Measurements from ENCODE around the gene SLAIN1.

The SLAIN1 gene

GRCh38 chr13:77720988-77721387 is 23.5 kb downstream of the SLAIN1 start:
- Mint-ChIP-seq H3K4me1 (ENCODE audit: low read depth in 2 of 2) (peaks cover 17 to 41% of the 10 kb centered on the region in 2 donors), H3K4me3 (no peak overlapping the region), H3K9me3 (no peaks in the 10 kb centered on the region), H3K27me3 (no peaks in the 10 kb centered on the region), H3K27ac (peak overlapping the region in 1 of 2 donors; percentile 8), H3K36me3 (ENCODE audit: insufficient read depth) (peaks cover 8% of the 10 kb centered on the region)
- ATAC-seq (replicated peaks): no peak
- no peak for DNase-seq

- DNase-seq (peak in 2 of 3 experiments; percentile 11 to 14), ATAC-seq (replicated peaks) (peak; percentile 96)
- H3K27ac Mint-ChIP-seq: peak overlapping the region; percentile 63 to 73
- H3K9me3 Mint-ChIP-seq: no peaks in the 10 kb centered on the region
- H3K4me1 Mint-ChIP-seq (ENCODE audit: low read depth in 2 of 2): peaks cover 16 to 35% of the 10 kb centered on the region in 2 donors
- peaks cover 8% of the 10 kb centered on the region for H3K36me3 Mint-ChIP-seq (ENCODE audit: insufficient read depth)
- H3K27me3 Mint-ChIP-seq: no peaks in the 10 kb centered on the region
- peak overlapping the region in 1 of 2 donors; percentile 4 for H3K4me3 Mint-ChIP-seq
These were observed 26.6 kb downstream of the SLAIN1 start for GRCh38 chr13:77724092-77724491.

GRCh38 chr13:77725071-77725470 is 27.6 kb downstream of the SLAIN1 start:
- no peak for ATAC-seq (replicated peaks)
- Mint-ChIP-seq H3K36me3 (ENCODE audit: insufficient read depth) (peaks cover 11% of the 10 kb centered on the region), H3K27me3 (no peaks in the 10 kb centered on the region), H3K9me3 (no peaks in the 10 kb centered on the region), H3K27ac (peak overlapping the region in 1 of 2 donors; percentile 73), H3K4me1 (ENCODE audit: low read depth in 2 of 2) (peaks cover 26 to 41% of the 10 kb centered on the region in 2 donors), H3K4me3 (no peak overlapping the region)
- DNase-seq: no peak

- Mint-ChIP-seq H3K36me3 (ENCODE audit: insufficient read depth) (peaks cover 11% of the 10 kb centered on the region), H3K27ac (peak overlapping the region in 1 of 2 donors; percentile 85), H3K4me1 (ENCODE audit: low read depth in 2 of 2) (peaks cover 25 to 35% of the 10 kb centered on the region in 2 donors), H3K4me3 (peak overlapping the region in 1 of 2 donors; percentile 67), H3K27me3 (no peaks in the 10 kb centered on the region), H3K9me3 (no peaks in the 10 kb centered on the region)
- DNase-seq: no peak
- no peak for ATAC-seq (replicated peaks)
These were observed 31.0 kb downstream of the SLAIN1 start for GRCh38 chr13:77728265-77729125.

GRCh38 chr13:77729502-77730221 is 32.2 kb downstream of the SLAIN1 start:
- no peaks in the 10 kb centered on the region for H3K9me3 Mint-ChIP-seq
- peak overlapping the region; percentile 67 to 68 for H3K4me3 Mint-ChIP-seq
- peaks cover 18 to 25% of the 10 kb centered on the region in 2 donors for H3K4me1 Mint-ChIP-seq (ENCODE audit: low read depth in 2 of 2)
- no peaks in the 10 kb centered on the region for H3K27me3 Mint-ChIP-seq
- peak overlapping the region; percentile 35 to 85 for H3K27ac Mint-ChIP-seq
- H3K36me3 Mint-ChIP-seq (ENCODE audit: insufficient read depth): peaks cover 3% of the 10 kb centered on the region
- DNase-seq (peak in 1 of 3 experiments; percentile 3), ATAC-seq (replicated peaks) (peak; percentile 80)

GRCh38 chr13:77730572-77730971 is 33.1 kb downstream of the SLAIN1 start:
- H3K27me3 Mint-ChIP-seq: no peaks in the 10 kb centered on the region
- DNase-seq (no peak), ATAC-seq (replicated peaks) (no peak)
- H3K36me3 Mint-ChIP-seq (ENCODE audit: insufficient read depth): peaks cover 3% of the 10 kb centered on the region
- H3K9me3 Mint-ChIP-seq: no peaks in the 10 kb centered on the region
- peak overlapping the region in 1 of 2 donors; percentile 85 for H3K27ac Mint-ChIP-seq
- peak overlapping the region in 1 of 2 donors; percentile 68 for H3K4me3 Mint-ChIP-seq
- H3K4me1 Mint-ChIP-seq (ENCODE audit: low read depth in 2 of 2): peaks cover 14 to 25% of the 10 kb centered on the region in 2 donors

- H3K27ac Mint-ChIP-seq: no peak overlapping the region
- peaks cover 3% of the 10 kb centered on the region for H3K36me3 Mint-ChIP-seq (ENCODE audit: insufficient read depth)
- H3K27me3 Mint-ChIP-seq: no peaks in the 10 kb centered on the region
- no peak overlapping the region for H3K4me3 Mint-ChIP-seq
- peaks cover 14 to 21% of the 10 kb centered on the region in 2 donors for H3K4me1 Mint-ChIP-seq (ENCODE audit: low read depth in 2 of 2)
- no peaks in the 10 kb centered on the region for H3K9me3 Mint-ChIP-seq
- no peak for ATAC-seq (replicated peaks)
- DNase-seq: no peak
These were observed 34.8 kb downstream of the SLAIN1 start for GRCh38 chr13:77732287-77732686.

- Mint-ChIP-seq H3K4me3 (no peak overlapping the region), H3K27ac (no peak overlapping the region), H3K4me1 (ENCODE audit: low read depth in 2 of 2) (peaks cover 14 to 17% of the 10 kb centered on the region in 2 donors), H3K36me3 (ENCODE audit: insufficient read depth) (peaks cover 3% of the 10 kb centered on the region), H3K9me3 (no peaks in the 10 kb centered on the region), H3K27me3 (no peaks in the 10 kb centered on the region)
- no peak for ATAC-seq (replicated peaks)
- DNase-seq: no peak
These were observed 36.2 kb downstream of the SLAIN1 start for GRCh38 chr13:77733674-77734073.

GRCh38 chr13:77737583-77738200 is 40.2 kb downstream of the SLAIN1 start:
- ATAC-seq (replicated peaks) (no peak), DNase-seq (no peak)
- Mint-ChIP-seq H3K9me3 (no peaks in the 10 kb centered on the region), H3K4me3 (no peak overlapping the region), H3K27me3 (no peaks in the 10 kb centered on the region), H3K4me1 (ENCODE audit: low read depth in 2 of 2) (peaks cover 8% of the 10 kb centered on the region in 2 donors), H3K27ac (no peak overlapping the region), H3K36me3 (ENCODE audit: insufficient read depth) (no peaks in the 10 kb centered on the region)

- Mint-ChIP-seq H3K9me3 (no peaks in the 10 kb centered on the region), H3K4me3 (no peak overlapping the region), H3K27ac (no peak overlapping the region), H3K4me1 (ENCODE audit: low read depth in 2 of 2) (peaks cover 8% of the 10 kb centered on the region in 2 donors), H3K36me3 (ENCODE audit: insufficient read depth) (no peaks in the 10 kb centered on the region), H3K27me3 (no peaks in the 10 kb centered on the region)
- DNase-seq (no peak), ATAC-seq (replicated peaks) (no peak)
These were observed 42.7 kb downstream of the SLAIN1 start for GRCh38 chr13:77740097-77740735.

- peak; percentile 83 for ATAC-seq (replicated peaks)
- no peaks in the 10 kb centered on the region for H3K9me3 Mint-ChIP-seq
- DNase-seq: peak in 2 of 3 experiments; percentile 5 to 7
- H3K4me3 Mint-ChIP-seq: peak overlapping the region in 1 of 2 donors; percentile 9
- no peak overlapping the region for H3K27ac Mint-ChIP-seq
- no peaks in the 10 kb centered on the region for H3K27me3 Mint-ChIP-seq
- H3K36me3 Mint-ChIP-seq (ENCODE audit: insufficient read depth): no peaks in the 10 kb centered on the region
- peaks cover 8% of the 10 kb centered on the region in 2 donors for H3K4me1 Mint-ChIP-seq (ENCODE audit: low read depth in 2 of 2)
These were observed 43.6 kb downstream of the SLAIN1 start for GRCh38 chr13:77740931-77741596.

GRCh38 chr13:77741597-77741972 is 44.1 kb downstream of the SLAIN1 start:
- DNase-seq (no peak), ATAC-seq (replicated peaks) (no peak)
- no peaks in the 10 kb centered on the region for H3K9me3 Mint-ChIP-seq
- H3K4me3 Mint-ChIP-seq: no peak overlapping the region
- peaks cover 3% of the 10 kb centered on the region for H3K36me3 Mint-ChIP-seq (ENCODE audit: insufficient read depth)
- peaks cover 8% of the 10 kb centered on the region in 2 donors for H3K4me1 Mint-ChIP-seq (ENCODE audit: low read depth in 2 of 2)
- H3K27me3 Mint-ChIP-seq: no peaks in the 10 kb centered on the region
- peak overlapping the region in 1 of 2 donors; percentile 2 for H3K27ac Mint-ChIP-seq
